HG02884 (cell line): ENCODE data around the gene GDF11.

Experiments used
- ATAC-seq: cut with Tn5 transposase; IDR thresholded peaks from one replicate; pipeline ENCODE4 v1.9.1; 2021; ENCODE audit warnings: mild to moderate bottlenecking, moderate library complexity; ENCODE audit not compliant: unreplicated experiment

Gene GDF11

DNA sequence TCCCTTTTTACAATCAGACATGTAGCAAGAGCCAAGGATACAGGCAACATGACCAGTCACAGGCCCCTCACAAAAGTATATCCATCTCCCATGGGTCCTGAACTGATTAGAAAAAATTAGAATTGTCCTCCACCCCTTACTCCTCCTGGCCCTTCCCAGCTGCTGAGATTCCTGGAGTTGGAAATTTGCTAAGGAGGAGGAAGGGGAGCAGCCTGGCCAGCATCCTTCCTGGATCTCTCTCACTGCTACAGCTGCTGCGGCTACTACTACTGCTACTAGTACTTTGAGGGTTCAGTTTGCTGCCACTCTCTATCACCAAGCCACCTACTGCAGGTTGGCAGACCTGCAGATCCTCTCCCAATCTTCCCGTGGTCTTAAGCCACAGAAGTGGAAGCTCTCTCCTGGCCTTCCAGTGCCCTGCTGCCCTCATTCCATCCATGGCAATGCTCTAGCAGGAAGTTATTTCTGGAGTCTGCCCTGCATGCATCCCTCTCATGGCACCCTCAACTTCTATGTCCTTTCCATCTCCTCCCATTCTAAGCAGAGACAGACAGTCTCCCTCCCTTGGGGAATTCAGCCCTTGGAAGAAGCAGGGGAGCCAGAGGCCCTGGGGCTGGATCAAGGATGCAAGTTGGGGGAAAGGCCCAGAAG, 36.2 kb upstream of the GDF11 start:
- no peak for ATAC-seq

GRCh38 chr12:55707219-55707671, 35.7 kb upstream of the GDF11 start:
- ATAC-seq, result no peak

DNA sequence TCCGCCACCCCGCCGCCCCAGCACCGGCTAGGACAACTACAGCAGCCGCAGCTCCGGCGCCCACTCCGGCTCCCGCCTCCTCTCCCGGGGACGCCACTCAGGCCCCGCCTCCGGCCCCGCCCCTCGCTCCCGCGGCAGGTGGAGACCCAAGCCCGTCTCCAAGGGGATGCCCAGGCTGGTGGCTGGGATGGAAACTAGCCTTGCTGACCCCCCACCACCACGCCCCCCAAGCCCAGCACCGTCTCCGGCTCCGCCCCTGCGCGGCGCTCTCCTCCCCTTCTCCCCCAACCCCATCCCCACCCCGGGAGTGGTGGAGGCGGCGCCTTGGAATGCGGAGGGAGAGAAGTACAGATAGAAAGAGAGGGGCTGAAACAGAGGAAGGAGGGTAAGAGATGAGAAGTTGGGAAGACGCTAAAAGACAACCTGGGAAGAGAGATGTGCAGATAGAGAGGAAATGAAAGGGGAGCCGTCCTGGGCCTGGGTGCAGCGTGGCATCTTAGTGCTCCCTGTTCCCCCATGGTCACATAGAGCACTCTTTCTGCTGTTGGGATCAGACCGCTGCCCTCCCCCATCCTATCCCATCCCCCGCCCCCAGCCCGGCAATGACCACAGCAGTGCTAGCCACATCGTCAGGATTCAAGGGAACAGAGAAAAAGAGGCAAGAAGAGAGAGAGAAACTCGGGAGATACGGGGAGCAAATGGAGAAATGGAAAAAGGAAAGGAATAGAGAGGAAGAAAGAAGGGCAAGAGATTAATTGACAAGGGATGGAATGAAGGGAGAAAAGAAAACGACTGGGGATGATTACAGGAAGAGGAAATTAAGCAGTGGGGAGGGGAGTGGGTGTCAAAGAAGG, 34.9 kb upstream of the GDF11 start, which contains the start of gene ITGA7:
ITGA7 (minus strand) TSS at position 64 of the 854 bp plus-strand sequence. CDS start 222 bp downstream, outside the sequence.
- ATAC-seq, result peak; percentile 58

- ATAC-seq, result no peak
These were observed 34.2 kb upstream of the GDF11 start for GRCh38 chr12:55708695-55709233.

- ATAC-seq, result no peak
These were observed 31.0 kb upstream of the GDF11 start for GRCh38 chr12:55711786-55712553.

- no peak for ATAC-seq
These were observed 30.1 kb upstream of the GDF11 start for GRCh38 chr12:55712700-55713415.

- no peak for ATAC-seq
These were observed 29.2 kb upstream of the GDF11 start for GRCh38 chr12:55713721-55714120.

GRCh38 chr12:55715169-55715764, 27.7 kb upstream of the GDF11 start:
- no peak for ATAC-seq

DNA sequence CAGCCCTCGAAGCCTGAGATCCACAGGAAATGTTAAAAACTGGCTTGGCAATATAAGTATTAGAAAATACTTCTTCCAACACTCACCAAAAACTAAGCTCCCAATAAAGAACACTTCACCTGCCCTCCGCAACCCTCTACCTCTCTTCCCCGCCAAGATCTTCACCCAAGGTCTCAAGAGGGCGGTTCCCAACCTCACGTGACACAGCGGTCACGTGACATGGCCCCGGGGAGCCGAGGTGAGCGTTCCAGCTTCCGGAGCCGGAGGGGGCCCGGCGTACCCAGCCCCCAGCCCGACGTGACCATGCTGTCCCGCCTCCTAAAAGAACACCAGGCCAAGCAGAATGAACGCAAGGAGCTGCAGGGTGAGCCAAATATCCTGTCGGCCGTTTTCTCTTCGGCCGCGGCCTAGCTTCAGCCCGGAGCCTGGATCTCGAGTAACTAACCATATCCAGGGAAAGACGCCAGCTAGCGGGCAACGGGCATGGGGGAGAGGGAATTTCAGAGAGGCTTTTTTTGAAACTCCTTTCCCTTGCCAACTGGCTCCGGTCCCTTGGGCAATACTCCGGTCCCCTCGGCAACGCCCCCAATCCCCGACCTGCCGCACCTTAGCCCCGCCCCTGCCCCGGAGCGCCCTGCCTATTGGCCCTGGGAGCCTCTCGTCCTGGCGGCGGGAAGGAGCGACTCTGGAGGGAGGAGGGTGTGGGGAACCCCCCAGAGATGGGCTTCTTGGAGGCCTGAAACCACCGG, 26.9 kb upstream of the GDF11 start, which contains the start of gene BLOC1S1:
BLOC1S1 (plus strand) TSS at position 214 of the 749 bp plus-strand sequence; CDS start at position 220, 6 bp downstream.
- ATAC-seq, result peak; percentile 88

GRCh38 chr12:55716582-55716957, 26.4 kb upstream of the GDF11 start:
- no peak for ATAC-seq

GRCh38 chr12:55717011-55718007, 25.6 kb upstream of the GDF11 start:
- no peak for ATAC-seq

GRCh38 chr12:55718015-55718414, 24.9 kb upstream of the GDF11 start:
- no peak for ATAC-seq

DNA sequence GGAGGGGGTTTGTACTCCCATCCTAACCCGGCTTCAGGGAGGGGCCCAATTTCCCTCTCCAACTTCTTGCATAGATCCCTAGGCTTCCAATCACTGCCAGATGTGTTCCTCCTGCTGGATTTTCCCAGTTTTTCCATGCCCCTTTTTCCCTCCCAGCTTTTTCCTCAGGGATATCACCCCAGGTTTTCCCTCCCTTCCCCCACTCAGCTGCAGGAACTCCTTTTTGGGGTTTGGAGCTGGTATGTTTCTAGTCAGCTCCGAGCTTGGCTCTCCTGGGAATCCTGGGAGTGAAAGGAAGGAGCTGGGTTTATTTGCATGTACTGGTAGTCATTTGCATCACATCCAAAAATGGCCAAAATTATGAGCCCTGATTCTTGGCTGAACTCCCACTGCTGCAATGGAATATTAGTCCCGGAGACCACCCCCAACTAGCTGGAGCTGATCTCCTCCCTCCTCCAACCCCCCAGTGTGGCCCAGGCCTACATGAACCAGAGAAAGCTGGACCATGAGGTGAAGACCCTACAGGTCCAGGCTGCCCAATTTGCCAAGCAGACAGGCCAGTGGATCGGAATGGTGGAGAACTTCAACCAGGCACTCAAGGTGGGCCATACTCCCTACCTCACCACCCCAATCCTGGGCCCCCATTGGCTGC, 24.2 kb upstream of the GDF11 start:
- ATAC-seq, result no peak

DNA sequence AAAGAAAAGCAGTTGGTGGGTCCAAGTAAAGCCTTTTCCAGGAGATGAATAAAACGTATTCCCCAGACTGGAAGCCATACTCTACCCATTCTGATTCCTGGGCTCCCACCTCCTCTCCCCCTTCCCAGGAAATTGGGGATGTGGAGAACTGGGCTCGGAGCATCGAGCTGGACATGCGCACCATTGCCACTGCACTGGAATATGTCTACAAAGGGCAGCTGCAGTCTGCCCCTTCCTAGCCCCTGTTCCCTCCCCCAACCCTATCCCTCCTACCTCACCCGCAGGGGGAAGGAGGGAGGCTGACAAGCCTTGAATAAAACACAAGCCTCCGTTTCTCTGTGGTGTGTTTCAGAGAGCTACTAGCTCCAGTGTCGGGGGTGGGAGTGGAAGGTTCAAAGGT, 23.6 kb upstream of the GDF11 start:
- ATAC-seq, result no peak

DNA sequence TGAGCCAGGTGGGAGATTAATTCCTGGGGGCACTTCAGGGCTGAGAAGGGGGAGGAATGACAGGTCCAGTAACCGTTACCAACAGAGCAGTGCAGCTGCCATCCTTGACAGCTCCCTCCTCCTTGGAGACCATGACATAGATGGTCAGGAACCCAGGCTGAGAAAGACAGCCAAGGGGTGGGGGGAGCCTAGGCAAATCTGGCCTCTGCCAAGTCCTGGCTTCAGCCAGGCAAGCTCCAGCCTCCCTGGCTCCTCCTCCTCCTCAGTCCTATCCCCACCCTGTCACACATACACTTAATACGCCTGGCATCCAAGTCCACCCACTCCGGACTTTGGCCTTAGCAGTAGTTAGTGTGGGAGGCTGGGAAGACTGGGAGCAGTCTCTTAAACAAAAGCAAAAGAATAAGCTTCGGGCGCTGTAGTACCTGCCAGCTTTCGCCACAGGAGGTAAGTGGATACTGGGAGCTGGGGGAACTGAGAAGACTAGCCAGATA, 22.8 kb upstream of the GDF11 start, which contains the start of gene RDH5:
RDH5 (plus strand) TSS at position 323 of the 494 bp plus-strand sequence. CDS start 792 bp downstream, outside the sequence.
- no peak for ATAC-seq

DNA sequence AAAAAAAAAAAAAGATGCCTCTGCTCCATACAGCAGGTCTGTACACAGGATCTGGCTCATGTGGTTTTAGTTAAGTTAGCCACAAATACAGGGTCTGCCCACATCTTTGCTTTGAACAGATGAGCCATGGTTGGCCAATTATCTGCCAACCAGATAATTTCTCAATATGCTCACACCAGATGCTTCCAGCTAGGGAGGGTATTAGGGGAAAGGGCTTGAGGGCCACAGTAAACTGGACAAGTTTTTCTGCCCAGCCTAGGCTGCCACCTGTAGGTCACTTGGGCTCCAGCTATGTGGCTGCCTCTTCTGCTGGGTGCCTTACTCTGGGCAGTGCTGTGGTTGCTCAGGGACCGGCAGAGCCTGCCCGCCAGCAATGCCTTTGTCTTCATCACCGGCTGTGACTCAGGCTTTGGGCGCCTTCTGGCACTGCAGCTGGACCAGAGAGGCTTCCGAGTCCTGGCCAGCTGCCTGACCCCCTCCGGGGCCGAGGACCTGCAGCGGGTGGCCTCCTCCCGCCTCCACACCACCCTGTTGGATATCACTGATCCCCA, 22.0 kb upstream of the GDF11 start:
- ATAC-seq, result no peak
